ENCODE measurements around the gene MSRB1.

GRCh38 chr16:1911467-1912214 is 31.4 kb downstream of the MSRB1 start:
- TF ChIP-seq CTCF (IDR thresholded peaks at IDR 0.05) (no peak), POLR2A (IDR thresholded peaks at IDR 0.05) (no peak)
